H1 (cell line): Measurements from ENCODE around the gene STAT4. TPM values are rescaled to one million over a fixed set of nuclear protein-coding genes. Genes with fewer than 3 reads are reported as not detected.

Experiments used
- CTCF ChIA-PET: fragments of 300-600 bp; sonication (Branson Sonifier 250); formaldehyde crosslinking; loops from one replicate; lab custom pipeline; 2021; ENCODE audit not compliant: partially characterized antibody; lab: Charles Lee
- POLR2A ChIA-PET: fragments of 300-600 bp; sonication (Branson Sonifier 250); formaldehyde crosslinking; loops from one replicate; lab custom pipeline; 2021; ENCODE audit warnings: inconsistent platforms; ENCODE audit not compliant: partially characterized antibody; lab: Charles Lee
- DNase-seq, 2 experiments: peaks; one replicate each; pipeline versions ENCODE4 v3.0.0 to v3.0.0-alpha.2; 2010 to 2022; ENCODE audit warnings: low spot score in 2 of 2, low read depth in 1 of 2, mixed read lengths in 1 of 2
- FAIRE-seq: peaks from 2 replicates; lab custom pipeline; 2011; peaks lifted over from hg19 to GRCh38; lab: Jason Lieb, UNC
- H2AFZ ChIP-seq: 2 replicates; pipeline ENCODE4 v1.8.1; 2012; ENCODE audit warnings: low read length, inconsistent platforms
- H2AK5ac ChIP-seq: 2 replicates; pipeline ENCODE4 v1.6.1; 2013; ENCODE audit warnings: low read depth, low read length
- H2BK120ac ChIP-seq: replicated peaks from 2 replicates; pipeline ENCODE3; 2013; ENCODE audit warnings: low read depth, low read length, inconsistent platforms
- H2BK12ac ChIP-seq: 2 replicates; pipeline ENCODE4 v1.6.1; 2013; ENCODE audit warnings: low read depth, low read length
- H2BK15ac ChIP-seq: 2 replicates; pipeline ENCODE4 v1.6.1; 2013; ENCODE audit warnings: low read length
- H2BK20ac ChIP-seq: 2 replicates; pipeline ENCODE4 v1.6.1; 2013; ENCODE audit warnings: low read length
- H2BK5ac ChIP-seq: 2 replicates; pipeline ENCODE4 v1.6.1; 2013; ENCODE audit warnings: low read depth, low read length
- H3K14ac ChIP-seq: 2 replicates; pipeline ENCODE4 v1.6.1; 2013; ENCODE audit warnings: inconsistent platforms; ENCODE audit not compliant: insufficient read length
- H3K18ac ChIP-seq: 2 replicates; pipeline ENCODE4 v1.6.1; 2013; ENCODE audit warnings: low read length; ENCODE audit errors: extremely low read depth
- H3K23ac ChIP-seq: 2 replicates; pipeline ENCODE4 v1.6.1; 2013; ENCODE audit warnings: inconsistent platforms; ENCODE audit not compliant: insufficient read length
- H3K23me2 ChIP-seq: 2 replicates; pipeline ENCODE4 v1.6.1; 2013; ENCODE audit warnings: low read depth, low read length
- H3K27ac ChIP-seq: 2 replicates; pipeline ENCODE4 v1.6.1; 2011; ENCODE audit warnings: low read depth, low read length, inconsistent platforms
- H3K27me3 ChIP-seq, 4 experiments: replicated peaks in 1 of 4; 1 replicate in 1 of 4; 2 replicates in 3 of 4; pipeline versions ENCODE4 v1.6.1 to v1.8.1; 2011 to 2013; ENCODE audit warnings: low read length in 3 of 4, mild to moderate bottlenecking in 3 of 4, inconsistent platforms in 2 of 4, mixed read lengths in 2 of 4, moderate library complexity in 1 of 4; ENCODE audit not compliant: control insufficient read depth in 3 of 4, insufficient read depth in 3 of 4; ENCODE audit errors: extremely low read depth in 1 of 4
- H3K36me3 ChIP-seq, 4 experiments: 2 replicates each; pipeline versions ENCODE4 v1.6.1 to v1.8.1; 2011 to 2013; ENCODE audit warnings: mild to moderate bottlenecking in 4 of 4, low read length in 3 of 4, moderate library complexity in 2 of 4, control low read depth in 1 of 4, inconsistent platforms in 1 of 4; ENCODE audit not compliant: insufficient read depth in 4 of 4, control insufficient read depth in 2 of 4
- H3K4ac ChIP-seq: replicated peaks from 2 replicates; pipeline ENCODE3; 2013; ENCODE audit warnings: low read length, low read depth, mixed read lengths, inconsistent platforms; ENCODE audit not compliant: insufficient read length
- H3K4me1 ChIP-seq, 4 experiments: replicated peaks in 1 of 4; 1 replicate in 1 of 4; 2 replicates in 3 of 4; pipeline versions ENCODE4 v1.6.1 to v1.8.1; 2011 to 2013; ENCODE audit warnings: low read length in 3 of 4, inconsistent platforms in 2 of 4, mixed read lengths in 1 of 4; ENCODE audit not compliant: insufficient read depth in 4 of 4, control insufficient read depth in 3 of 4
- H3K4me2 ChIP-seq, 2 experiments: 2 replicates each; pipeline versions ENCODE4 v1.6.1 to v1.8.1; 2011 to 2013; ENCODE audit warnings: low read depth in 2 of 2, low read length in 2 of 2, control low read depth in 1 of 2, inconsistent platforms in 1 of 2, mild to moderate bottlenecking in 1 of 2; ENCODE audit not compliant: insufficient read depth in 1 of 2
- H3K4me3 ChIP-seq, 4 experiments: fragments of 200-600, 300-600 bp in 1 of 4; sonication (generic), shearing (Covaris generic), sonication (Bioruptor Twin) in 1 of 4; 2 replicates each; pipeline versions ENCODE4 v1.5.1 to v1.8.1; 2011 to 2016; ENCODE audit warnings: low read length in 4 of 4, low read depth in 3 of 4, control low read depth in 2 of 4, inconsistent platforms in 2 of 4, mild to moderate bottlenecking in 2 of 4, mixed read lengths in 1 of 4, moderate library complexity in 1 of 4; ENCODE audit not compliant: insufficient read depth in 2 of 4; ENCODE audit errors: extremely low read depth in 1 of 4
- H3K56ac ChIP-seq: replicated peaks from 2 replicates; pipeline ENCODE3; 2013; ENCODE audit warnings: low read depth, mild to moderate bottlenecking, mixed read lengths, low read length, inconsistent platforms; ENCODE audit not compliant: insufficient read length
- H3K79me1 ChIP-seq: 2 replicates; pipeline ENCODE4 v1.6.1; 2013; ENCODE audit warnings: low read depth, low read length, control low read depth
- H3K79me2 ChIP-seq, 2 experiments: 2 replicates each; pipeline versions ENCODE4 v1.6.1 to v1.8.1; 2012 to 2013; ENCODE audit warnings: low read length in 2 of 2, mild to moderate bottlenecking in 2 of 2, inconsistent platforms in 1 of 2; ENCODE audit not compliant: insufficient read depth in 2 of 2, control insufficient read depth in 1 of 2
- H3K9ac ChIP-seq, 4 experiments: replicated peaks in 1 of 4; 1 replicate in 1 of 4; 2 replicates in 3 of 4; pipeline versions ENCODE4 v1.6.1 to v1.8.1; 2011 to 2013; ENCODE audit warnings: low read depth in 3 of 4, low read length in 3 of 4, control low read depth in 2 of 4, mild to moderate bottlenecking in 2 of 4, moderate library complexity in 2 of 4, inconsistent platforms in 1 of 4; ENCODE audit errors: extremely low read depth in 1 of 4
- H3K9me3 ChIP-seq, 2 experiments: 2 replicates each; pipeline versions ENCODE4 v1.6.1 to v1.8.1; 2012 to 2013; ENCODE audit warnings: mild to moderate bottlenecking in 2 of 2, moderate library complexity in 2 of 2, control low read depth in 1 of 2, inconsistent platforms in 1 of 2, low read depth in 1 of 2, low read length in 1 of 2, mixed read lengths in 1 of 2; ENCODE audit not compliant: insufficient read depth in 2 of 2
- H4K20me1 ChIP-seq, 2 experiments: replicated peaks in 1 of 2; 2 replicates each; pipeline versions ENCODE3 to v1.8.1; 2011 to 2013; ENCODE audit warnings: inconsistent platforms in 2 of 2, low read length in 2 of 2, mild to moderate bottlenecking in 1 of 2; ENCODE audit not compliant: insufficient read depth in 2 of 2, control insufficient read depth in 1 of 2
- H4K5ac ChIP-seq: 2 replicates; pipeline ENCODE4 v1.6.1; 2013; ENCODE audit warnings: low read length, low read depth, mixed read lengths, inconsistent platforms; ENCODE audit not compliant: insufficient read length
- H4K8ac ChIP-seq: 2 replicates; pipeline ENCODE4 v1.8.0; 2013; ENCODE audit warnings: mild to moderate bottlenecking, moderate library complexity, low read length, inconsistent platforms; ENCODE audit not compliant: insufficient read depth; ENCODE audit errors: extremely low read depth
- H4K91ac ChIP-seq: replicated peaks from 2 replicates; pipeline ENCODE3; 2013; ENCODE audit warnings: low read length, mixed read lengths, inconsistent platforms; ENCODE audit not compliant: insufficient read length
- ATF2 ChIP-seq: IDR thresholded peaks from 2 replicates; pipeline ENCODE4 v1.6.1; 2012; ENCODE audit warnings: low read length, inconsistent platforms
- ATF3 ChIP-seq: IDR thresholded peaks from 2 replicates; pipeline ENCODE4 v1.6.1; 2011; ENCODE audit warnings: low read depth, mild to moderate bottlenecking, low read length; ENCODE audit not compliant: insufficient read depth
- CHD1 ChIP-seq: IDR thresholded peaks from 2 replicates; pipeline ENCODE4 v1.6.1; 2012; ENCODE audit warnings: low read depth, low read length, improper control_type of control experiment
- CHD2 ChIP-seq: IDR thresholded peaks from 2 replicates; pipeline ENCODE4 v1.6.1; 2012; ENCODE audit warnings: low read length, improper control_type of control experiment
- JUN ChIP-seq: IDR thresholded peaks from 2 replicates; pipeline ENCODE4 v1.6.1; 2011; ENCODE audit warnings: low read depth, mild to moderate bottlenecking, improper control_type of control experiment, low read length
- JUND ChIP-seq: IDR thresholded peaks from 2 replicates; pipeline ENCODE4 v1.6.1; 2011; ENCODE audit warnings: mild to moderate bottlenecking, improper control_type of control experiment, low read length
- PHF8 ChIP-seq: fragments of 200-600 bp; sonication (generic); conservative IDR thresholded peaks from 2 replicates; pipeline ENCODE4 v1.7.1; 2012; ENCODE audit warnings: low read depth, mild to moderate bottlenecking, inconsistent platforms, low read length, moderate library complexity
- POLR2A ChIP-seq, 2 experiments: IDR thresholded peaks; 1 replicate in 1 of 2; 2 replicates in 1 of 2; pipeline ENCODE4 v1.6.1; 2011; ENCODE audit warnings: low read depth in 2 of 2, low read length in 2 of 2, mild to moderate bottlenecking in 2 of 2; ENCODE audit errors: control extremely low read depth in 1 of 2
- RNF2 ChIP-seq: fragments of 200-900, 300-1000 bp; sonication (generic); IDR thresholded peaks from 2 replicates; pipeline ENCODE4 v1.7.1; 2016; ENCODE audit warnings: borderline replicate concordance, low read depth, mild to moderate bottlenecking, antibody characterized with exemption, low read length; ENCODE audit not compliant: poor library complexity, severe bottlenecking; ENCODE audit errors: missing control alignments
- SP1 ChIP-seq: IDR thresholded peaks from 2 replicates; pipeline ENCODE4 v1.6.1; 2011; ENCODE audit warnings: low read depth, low read length
- WGBS, 2 experiments: shearing (Covaris generic) in 1 of 2; methylation state at CpG; one replicate each; pipeline versions ENCODE4 v1.1.6 to v1.1.7; 2013 to 2015; ENCODE audit warnings: low lambda C conversion rate in 2 of 2, mixed read lengths in 2 of 2, inconsistent platforms in 1 of 2, low coverage in 1 of 2, missing lambda C conversion rate in 1 of 2; ENCODE audit not compliant: insufficient replicate concordance in 2 of 2, insufficient coverage in 1 of 2, insufficient read length in 1 of 2; ENCODE audit errors: extremely low coverage in 1 of 2, missing lambda C conversion rate in 1 of 2; 5-methylcytosine and 5-hydroxymethylcytosine counted together
- polyA plus RNA-seq, 7 experiments: library from polyadenylated mRNA; depleted of rRNA in 3 of 7; stranded (reverse) in 5 of 7; unstranded in 2 of 7; fragments of >200 nt in 5 of 7; fragments of 200-250 nt in 2 of 7; gene quantifications; 1 replicate in 5 of 7; 2 replicates in 1 of 7; 4 replicates in 1 of 7; pipeline versions ENCODE4 v1.2.1 to v1.2.3, GENCODE V29; 2011 to 2013; ENCODE audit warnings: missing spikeins in 2 of 7, mixed read lengths in 2 of 7
- total RNA-seq: library from RNA; stranded (reverse); fragmentation: NEBNext Ultra II Directional; extraction: Animal tissue kit (Norgen Biotek cat#: 25700); gene quantifications from 2 replicates; pipeline ENCODE4 v1.2.1, GENCODE V29; 2021

The STAT4 gene
- total and polyA plus RNA-seq, 2 of the 8 experiments (the other 6 are each of a cell fraction or from before 2014, with no cell fraction given) = 0.36 to 0.63 TPM

- Histone ChIP-seq H3K27me3 (peaks cover 0 to 1% (median 0%) of the 10 kb centered on the region in 4 experiments; a peak in 1 of 7 replicates), H2BK12ac (no peak overlapping the region), H4K5ac (no peak overlapping the region), H3K4me1 (no peaks in the 10 kb centered on the region), H3K36me3 (no peaks in the 10 kb centered on the region), H3K79me1 (no peaks in the 10 kb centered on the region), H2BK15ac (no peak overlapping the region), H4K20me1 (no peaks in the 10 kb centered on the region), H2BK5ac (no peak overlapping the region), H2BK20ac (no peak overlapping the region), H2AK5ac (no peak overlapping the region), H3K9me3 (no peaks in the 10 kb centered on the region), H3K14ac (no peak overlapping the region), H3K4me2 (no peak overlapping the region), H3K79me2 (no peaks in the 10 kb centered on the region), H3K4ac (no peak overlapping the region), H2BK120ac (no peak overlapping the region), H4K8ac (no peak overlapping the region), H3K27ac (no peak overlapping the region), H3K18ac (no peak overlapping the region), H3K23me2 (no peaks in the 10 kb centered on the region; the same call in 1 of the 2 replicates), H4K91ac (no peak overlapping the region), H3K4me3 (no peak overlapping the region), H3K56ac (no peak overlapping the region), H3K23ac (no peak overlapping the region), H3K9ac (no peak overlapping the region), H2AFZ (no peak overlapping the region)
- TF ChIP-seq CHD2 (no peak), POLR2A (IDR thresholded peaks at IDR 0.05; ENCODE audit: control extremely low read depth in 1 of 2, low read depth in 2 of 2, low read length in 2 of 2) (no peak), JUND (no peak), JUN (no peak), CHD1 (no peak), RNF2 (no peak), ATF3 (no peak), SP1 (no peak), PHF8 (no peak), ATF2 (no peak)
- WGBS, 2 experiments = 94% methylated on average over 1 of the region's 1 CpG; no CpG with 5 or more reads in 1 of the 2 experiments
- POLR2A ChIA-PET = no interaction called here
- DNase-seq (no peak), FAIRE-seq (no peak)
- CTCF ChIA-PET = interaction anchor here (0.6 to 1.5 kb wide), 3 partner anchors 30 to 1534 kb away, joined by 3 to 4 read pairs (median 3); partner anchors contain the start of gene ASNSD1
Measured at GRCh38 chr2:191195021-191195420, 44.2 kb upstream of the STAT4 start.
